HG03097 (cell line): ENCODE results near the gene SPTBN4.
"Not testable (repeated sequence)": the region's sequence is repeated elsewhere in the genome, so short reads cannot be mapped to it uniquely, and the experiment has no call there.

Experiments used
- ATAC-seq: cut with Tn5 transposase; IDR thresholded peaks from one replicate; pipeline ENCODE4 v1.9.1; 2021; ENCODE audit not compliant: unreplicated experiment, low FRiP score

The SPTBN4 gene

GRCh38 chr19:40464059-40465024 lies 2.5 kb upstream of the SPTBN4 start:
- no peak for ATAC-seq

DNA sequence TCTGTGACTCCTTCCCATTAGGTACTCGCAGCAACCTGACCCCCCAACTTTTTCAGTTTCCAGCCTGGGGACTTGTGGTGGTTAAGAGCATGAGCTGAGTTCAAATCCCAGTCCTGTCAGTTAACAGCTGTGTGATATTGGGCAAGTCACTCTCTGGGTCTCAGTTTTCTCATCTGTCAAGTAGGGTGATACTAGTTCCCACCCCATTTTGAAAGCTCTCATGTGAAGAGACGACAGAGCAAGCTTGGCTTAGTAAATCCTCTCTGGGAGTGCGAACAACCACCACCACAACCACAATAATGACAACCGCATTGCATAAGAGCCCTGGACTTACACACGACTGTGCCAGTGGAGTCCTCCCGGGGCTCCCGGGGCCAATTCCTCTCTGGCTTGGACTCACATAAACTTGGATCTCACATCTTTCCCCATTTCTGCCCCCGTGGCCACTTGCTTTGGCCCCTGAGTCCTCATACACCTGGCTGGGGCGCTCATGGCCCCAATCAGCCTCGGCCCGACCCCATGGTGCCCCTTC lies 1.7 kb upstream of the SPTBN4 start:
- no peak for ATAC-seq

- ATAC-seq, result peak; percentile 82
Measured at GRCh38 chr19:40465557-40466218, 1.1 kb upstream of the SPTBN4 start, which contains the start of gene BLVRB. Gene BLVRB (minus strand): TSS chr19:40465745. CDS start chr19:40465688, 57 bp downstream.

DNA sequence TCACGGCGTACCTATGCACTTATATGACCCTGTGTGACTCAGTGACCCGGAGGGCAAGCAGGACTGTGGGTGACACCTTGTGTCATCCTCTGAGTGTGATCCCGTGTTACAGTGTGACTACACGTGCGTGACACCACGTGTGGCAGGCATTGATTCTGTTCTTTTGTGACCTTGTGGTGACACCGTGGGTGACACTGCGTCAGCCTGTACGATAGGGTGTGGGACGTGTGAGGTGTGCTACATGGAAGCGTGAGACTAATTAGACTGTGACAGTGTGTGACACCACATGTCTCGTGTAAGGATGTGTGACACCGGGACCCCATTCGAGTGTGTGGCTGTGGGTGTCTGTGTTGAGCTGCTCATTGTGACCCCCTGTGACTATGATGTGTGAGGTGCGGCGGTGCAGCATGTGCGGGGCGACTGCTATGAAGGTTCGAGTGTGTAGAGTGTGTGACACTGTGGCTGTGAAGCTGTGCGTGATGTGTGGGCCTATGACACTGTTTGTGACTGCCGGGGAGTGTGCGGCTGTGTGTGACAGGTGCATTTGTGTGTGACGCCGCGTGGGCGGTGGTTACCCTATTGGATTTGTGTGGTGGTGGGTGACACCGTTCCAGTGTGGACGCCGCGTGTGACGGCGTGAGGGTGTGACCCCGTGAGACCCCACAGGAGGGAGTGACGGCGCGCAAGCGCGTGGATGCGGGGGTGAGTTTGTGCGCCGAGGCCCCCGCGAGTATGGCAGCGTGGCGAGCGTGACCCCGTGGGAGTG lies 399 bp upstream of the SPTBN4 start:
- ATAC-seq, result no peak

DNA sequence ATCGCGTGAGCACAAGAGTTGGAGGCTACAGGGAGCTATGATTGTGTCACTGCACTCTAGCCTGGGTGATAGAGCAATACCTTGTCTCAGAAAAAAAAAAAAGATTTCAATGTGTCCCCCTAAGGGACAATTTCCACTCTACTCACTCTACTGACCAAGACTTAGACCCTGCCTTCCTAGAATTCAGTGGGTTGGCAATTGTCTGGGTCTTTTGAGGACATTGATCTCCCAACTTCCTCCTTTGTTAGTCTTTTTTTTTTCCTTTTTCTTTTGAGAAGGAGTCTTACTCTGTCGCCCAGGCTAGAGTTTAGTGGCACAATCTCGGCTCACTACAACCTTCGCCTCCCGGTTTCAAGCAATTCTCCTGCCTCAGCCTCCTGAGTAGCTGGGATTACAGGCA lies 2.2 kb downstream of the SPTBN4 start:
- ATAC-seq, result no peak

GRCh38 chr19:40471111-40471510 lies 4.3 kb downstream of the SPTBN4 start:
- ATAC-seq, result no peak

DNA sequence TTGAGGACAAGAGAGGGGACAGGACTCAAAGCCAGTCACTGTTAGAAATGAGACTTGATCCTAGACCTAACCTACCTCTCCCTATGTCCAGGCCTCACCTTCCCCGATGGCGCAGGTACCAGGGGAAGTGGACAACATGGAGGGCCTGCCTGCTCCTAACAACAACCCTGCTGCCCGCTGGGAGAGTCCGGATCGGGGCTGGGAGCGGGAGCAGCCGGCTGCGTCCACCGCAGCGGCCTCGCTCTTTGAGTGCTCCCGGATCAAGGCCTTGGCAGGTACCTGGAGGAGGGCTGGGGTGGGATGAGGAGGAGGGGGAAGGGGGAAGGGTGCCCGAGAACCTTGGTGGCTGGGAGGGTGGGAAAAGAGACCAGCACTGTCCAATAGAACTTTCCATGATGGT lies 5.7 kb downstream of the SPTBN4 start:
- ATAC-seq, result no peak

DNA sequence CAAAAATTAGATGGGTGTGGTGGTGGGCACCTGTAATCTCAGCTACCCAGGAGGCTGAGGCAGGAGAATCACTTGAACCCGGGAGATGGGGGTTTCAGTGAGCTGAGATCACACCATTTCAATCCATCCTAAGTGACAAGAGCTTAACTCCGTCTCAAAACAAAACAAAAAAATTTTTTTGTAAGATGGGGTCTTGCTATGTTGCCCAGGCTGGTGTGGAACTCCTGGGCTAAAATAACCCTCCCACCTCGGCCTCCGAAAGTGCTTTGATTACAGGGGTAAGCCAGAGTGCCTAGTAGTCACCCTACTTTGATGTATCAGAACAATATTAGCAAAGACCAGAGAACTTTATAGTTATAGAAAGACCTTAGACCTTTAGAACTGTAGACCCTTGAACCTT lies 7.9 kb downstream of the SPTBN4 start:
- ATAC-seq, result no peak

GRCh38 chr19:40475878-40476644 lies 9.3 kb downstream of the SPTBN4 start:
- ATAC-seq, result not testable (repeated sequence)

- no peak for ATAC-seq
Measured at GRCh38 chr19:40486017-40486416, 19.2 kb downstream of the SPTBN4 start.

- no peak for ATAC-seq
Measured at GRCh38 chr19:40489882-40490230, 23.1 kb downstream of the SPTBN4 start.

DNA sequence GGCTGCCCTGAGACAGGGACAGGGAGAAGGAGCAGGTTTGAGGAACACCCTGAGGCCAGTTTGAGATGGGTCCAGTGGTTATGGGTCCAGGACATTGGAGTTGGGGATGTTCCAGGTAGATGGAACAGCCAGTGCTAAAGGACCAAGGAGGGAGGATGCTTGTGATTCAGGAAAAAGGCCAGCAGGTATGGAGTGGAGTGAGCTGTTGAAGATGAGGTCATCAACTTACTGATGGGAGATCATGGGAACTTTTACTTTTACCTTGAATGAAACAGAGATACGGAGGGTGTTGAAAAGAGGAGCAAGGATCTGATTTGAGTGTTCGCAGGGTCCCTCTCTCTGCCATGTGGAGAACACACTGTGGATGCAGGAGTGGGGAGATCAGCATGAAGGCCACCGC lies 25.5 kb downstream of the SPTBN4 start:
- no peak for ATAC-seq

- ATAC-seq, result no peak
Measured at GRCh38 chr19:40493778-40494177, 27.0 kb downstream of the SPTBN4 start.

DNA sequence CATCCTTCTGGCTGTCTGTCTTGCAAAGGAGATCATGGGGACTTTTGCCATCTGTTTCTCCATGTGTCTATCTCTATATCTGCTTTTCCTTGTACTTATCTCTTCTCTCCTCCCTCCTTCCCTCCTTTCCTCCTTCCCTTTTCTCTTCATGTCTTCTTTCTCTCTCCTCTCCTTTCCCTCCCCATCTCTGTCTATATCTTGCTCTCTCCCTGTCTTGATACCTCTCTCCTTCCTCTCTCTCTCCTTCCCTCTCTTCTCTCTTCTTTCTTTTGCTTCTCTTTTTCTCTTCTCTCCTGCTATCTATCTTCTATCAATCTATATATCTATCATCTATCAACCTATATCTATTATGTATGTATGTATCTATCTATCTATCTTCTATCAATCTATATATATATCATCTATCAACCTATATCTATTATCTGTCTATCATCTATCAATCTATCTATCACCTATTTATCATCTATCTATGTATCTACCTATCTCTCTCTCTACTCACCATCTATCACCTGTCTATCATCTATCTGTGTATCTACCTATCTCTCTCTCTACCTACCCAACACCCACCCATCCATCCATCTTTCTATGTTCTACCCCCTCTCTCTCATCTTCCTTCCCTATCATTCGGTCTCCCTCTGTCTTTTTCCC lies 27.5 kb downstream of the SPTBN4 start:
- ATAC-seq, result no peak

GRCh38 chr19:40497214-40497613 lies 30.4 kb downstream of the SPTBN4 start:
- ATAC-seq, result no peak

DNA sequence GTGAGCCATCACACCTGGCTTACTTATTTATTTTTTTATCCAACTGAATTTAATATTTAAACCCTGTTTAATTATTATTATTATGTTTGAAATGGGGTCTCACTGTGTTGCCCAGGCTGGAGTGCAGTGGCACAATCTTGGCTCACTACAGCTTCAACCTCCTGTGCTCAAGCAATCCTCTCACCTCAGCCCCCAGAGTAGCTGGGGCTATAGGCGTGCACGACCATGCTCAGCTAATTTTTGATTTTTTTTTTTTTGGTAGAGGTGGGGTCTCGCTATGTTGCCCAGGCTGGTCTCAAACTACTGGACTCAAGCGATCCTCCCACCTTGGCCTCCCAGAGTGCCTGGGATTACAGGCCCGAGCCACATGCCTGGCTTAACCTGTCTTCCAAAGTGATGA lies 32.5 kb downstream of the SPTBN4 start:
- no peak for ATAC-seq

DNA sequence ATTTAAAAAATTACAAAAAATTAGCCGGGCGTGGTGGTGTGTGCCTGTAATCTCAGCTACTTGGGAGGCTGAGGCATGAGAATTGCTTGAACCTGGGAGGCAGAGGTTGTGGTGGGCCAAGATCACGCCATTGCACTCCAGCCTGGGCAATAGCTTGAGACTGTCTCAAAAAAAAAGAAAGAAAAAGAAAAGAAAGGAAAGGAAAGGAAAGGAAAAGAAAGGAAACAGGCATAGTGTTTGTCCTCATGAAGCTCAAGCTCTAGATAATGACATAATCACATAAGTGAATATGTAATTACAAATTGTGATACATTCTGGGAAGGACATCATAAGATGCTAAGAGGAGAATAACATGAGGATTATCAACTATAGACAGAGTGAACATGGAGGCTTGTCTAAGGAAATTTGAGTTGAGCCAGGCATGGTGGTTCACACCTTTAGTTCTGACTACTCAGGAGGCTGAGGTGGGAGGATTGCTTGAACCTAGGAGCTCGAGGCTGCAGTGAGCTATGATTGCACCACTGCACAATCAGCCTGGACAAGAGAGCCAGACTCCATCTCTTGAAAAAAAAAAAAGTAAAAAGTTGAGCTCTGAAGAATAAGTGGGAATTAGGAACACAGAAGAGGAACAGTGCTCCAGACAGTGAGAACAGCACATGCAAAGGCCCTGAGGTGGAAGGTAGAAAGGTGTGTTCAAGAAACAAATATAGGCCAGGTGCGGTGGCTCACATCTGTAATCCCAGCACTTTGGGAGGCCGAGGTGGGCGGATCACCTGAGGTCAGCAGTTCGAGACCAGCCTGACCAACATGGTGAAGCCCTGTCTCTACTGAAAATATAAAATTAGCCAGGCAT lies 34.1 kb downstream of the SPTBN4 start:
- ATAC-seq, result not testable (repeated sequence)

DNA sequence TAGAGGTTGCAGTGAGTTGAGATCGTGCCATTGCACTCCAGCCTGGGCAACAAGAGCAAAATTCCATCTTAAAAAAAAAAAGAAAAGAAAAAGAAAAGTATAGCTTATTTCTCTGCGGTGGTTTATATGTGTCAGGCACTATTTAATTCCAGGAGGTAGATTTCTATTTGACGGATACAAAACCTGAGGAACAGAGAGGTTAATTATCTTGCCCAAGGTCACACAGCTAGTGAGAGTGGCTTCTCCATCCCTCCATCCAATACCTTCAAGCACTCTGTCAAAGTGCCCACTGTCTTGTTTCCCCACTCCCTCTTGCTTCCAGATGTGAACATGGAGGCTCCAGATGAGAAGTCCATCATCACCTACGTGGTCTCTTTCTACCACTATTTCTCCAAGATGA lies 34.8 kb downstream of the SPTBN4 start:
- no peak for ATAC-seq

DNA sequence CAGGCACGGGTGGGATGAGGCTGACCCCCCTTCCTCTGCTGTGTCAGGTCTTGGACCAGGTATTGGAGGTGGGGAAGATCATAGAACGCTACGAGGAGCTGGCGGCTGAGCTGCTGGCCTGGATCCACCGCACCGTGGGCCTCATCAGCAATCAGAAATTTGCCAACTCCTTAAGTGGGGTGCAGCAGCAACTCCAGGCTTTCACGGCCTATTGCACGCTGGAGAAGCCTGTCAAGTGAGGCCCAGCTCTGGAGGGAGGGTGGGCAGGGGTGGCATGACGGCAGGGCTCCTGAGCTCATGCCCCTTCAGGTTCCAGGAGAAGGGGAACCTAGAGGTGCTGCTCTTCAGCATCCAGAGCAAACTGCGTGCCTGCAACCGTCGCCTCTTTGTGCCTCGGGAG lies 35.3 kb downstream of the SPTBN4 start:
- ATAC-seq, result no peak
